K562 (cell line): ENCODE measurements around the gene USP20. TPM values are rescaled to one million over a fixed set of nuclear protein-coding genes. Genes with fewer than 3 reads are reported as not detected.

Source experiments
- ATAC-seq: fragments of 200-7000 bp; cut with Tn5 transposase; 3 replicates; pipeline ENCODE4 v1.9.1; 2020; ENCODE audit warnings: moderate library complexity
- BruUV-seq: library from RNA; stranded (reverse); fragments of 400-500 nt; replicated peaks from 2 replicates; lab custom pipeline; 2021; lab: Mats Ljungman, UMichigan
- CTCF ChIA-PET: fragments of 300-600 bp; formaldehyde crosslinking; extraction: SDS; loops from one replicate; lab custom pipeline; 2021; ENCODE audit warnings: low intra/inter-chr PET ratio; lab: Yijun Ruan, JAX
- POLR2A ChIA-PET: fragments of 300-600, 350-650 bp; sonication (Branson Sonifier 250); formaldehyde crosslinking; extraction: SDS; loops from one replicate; lab custom pipeline; 2021; ENCODE audit warnings: antibody characterized with exemption, inconsistent platforms; lab: Yijun Ruan, JAX
- DNase-seq, 4 experiments: peaks; one replicate each; pipeline versions ENCODE4 v3.0.0 to v3.0.0-alpha.2; 2011 to 2018; ENCODE audit warnings: low spot score in 3 of 4, mixed read lengths in 3 of 4; ENCODE audit errors: extremely low read depth in 1 of 4
- FAIRE-seq: peaks from 2 replicates; lab custom pipeline; 2011; peaks lifted over from hg19 to GRCh38; lab: Jason Lieb, UNC
- H2AFZ ChIP-seq: 2 replicates; pipeline ENCODE4 v1.6.0; 2011; ENCODE audit warnings: low read depth, low read length, control low read depth, inconsistent platforms
- H3K27ac ChIP-seq: fragments of 200-600 bp; 3 replicates; pipeline ENCODE4 v1.8.0; 2011; ENCODE audit warnings: low read depth, mild to moderate bottlenecking, control low read depth, inconsistent platforms, low read length, moderate library complexity, mixed read lengths; ENCODE audit errors: extremely low read depth
- H3K27me3 ChIP-seq, 2 experiments: fragments of 300-600 bp in 1 of 2; 2 replicates in 1 of 2; 3 replicates in 1 of 2; pipeline versions ENCODE4 v1.6.0 to v1.8.0; 2011; ENCODE audit warnings: inconsistent platforms in 2 of 2, low read length in 2 of 2, mild to moderate bottlenecking in 1 of 2, mixed read lengths in 1 of 2, moderate library complexity in 1 of 2; ENCODE audit not compliant: control insufficient read depth in 2 of 2, insufficient read depth in 2 of 2
- H3K36me3 ChIP-seq: fragments of 300-600 bp; 3 replicates; pipeline ENCODE4 v1.8.0; 2011; ENCODE audit warnings: mild to moderate bottlenecking, low read length, inconsistent platforms; ENCODE audit not compliant: control insufficient read depth, insufficient read depth
- H3K4me1 ChIP-seq, 2 experiments: fragments of 200-600 bp in 1 of 2; replicated peaks in 1 of 2; 2 replicates in 1 of 2; 3 replicates in 1 of 2; pipeline versions ENCODE4 v1.5.1 to v1.8.0; 2011; ENCODE audit warnings: inconsistent platforms in 2 of 2, low read length in 2 of 2, mild to moderate bottlenecking in 1 of 2, mixed read lengths in 1 of 2, moderate library complexity in 1 of 2; ENCODE audit not compliant: control insufficient read depth in 2 of 2, insufficient read depth in 2 of 2
- H3K4me2 ChIP-seq: 2 replicates; pipeline ENCODE4 v1.6.1; 2011; ENCODE audit warnings: low read length, control low read depth, inconsistent platforms, mixed read lengths; ENCODE audit not compliant: insufficient read depth
- H3K4me3 ChIP-seq: fragments of 200-600 bp; sonication (generic), shearing (Covaris generic); 2 replicates; pipeline ENCODE4 v1.5.1; 2016; ENCODE audit warnings: control low read depth, inconsistent platforms
- H3K79me2 ChIP-seq: fragments of 200-600 bp; 3 replicates; pipeline ENCODE4 v1.8.0; 2011; ENCODE audit warnings: low read length, inconsistent platforms; ENCODE audit not compliant: control insufficient read depth, insufficient read depth
- H3K9ac ChIP-seq, 2 experiments: 2 replicates each; pipeline versions ENCODE4 v1.6.0 to v1.6.1; 2011; ENCODE audit warnings: low read depth in 2 of 2, low read length in 2 of 2, control low read depth in 1 of 2, inconsistent platforms in 1 of 2, mild to moderate bottlenecking in 1 of 2, mixed read lengths in 1 of 2; ENCODE audit not compliant: insufficient read depth in 1 of 2
- H3K9me1 ChIP-seq: one replicate; pipeline ENCODE4 v1.6.0; 2011; ENCODE audit warnings: inconsistent platforms, mild to moderate bottlenecking, low read length, moderate library complexity; ENCODE audit not compliant: control insufficient read depth, insufficient read depth
- H3K9me3 ChIP-seq: replicated peaks from 2 replicates; pipeline ENCODE4 v1.5.1; 2011; ENCODE audit warnings: low read depth, low read length, inconsistent platforms; ENCODE audit not compliant: control insufficient read depth, insufficient read depth
- H4K20me1 ChIP-seq: replicated peaks from 2 replicates; pipeline ENCODE4 v1.6.1; 2011; ENCODE audit warnings: low read length, inconsistent platforms, mixed read lengths; ENCODE audit not compliant: control insufficient read depth, insufficient read depth
- GABPB1 ChIP-seq: sonication (generic); formaldehyde crosslinking; IDR thresholded peaks from 2 replicates; pipeline ENCODE4 v1.8.0; 2022; ENCODE audit warnings: mild to moderate bottlenecking, missing genetic modification reagents
- HDAC1 ChIP-seq, 2 experiments: fragments of 450-650 bp; IDR thresholded peaks; 2 replicates each; pipeline ENCODE4 v1.6.1; 2016 to 2017; ENCODE audit warnings: inconsistent platforms in 1 of 2, mild to moderate bottlenecking in 1 of 2, moderate library complexity in 1 of 2
- RBBP5 ChIP-seq: fragments of 200-600 bp; sonication (generic); IDR thresholded peaks from 2 replicates; pipeline ENCODE4 v1.6.1; 2012; ENCODE audit warnings: borderline replicate concordance, mild to moderate bottlenecking, low read length, control low read depth, inconsistent platforms; ENCODE audit not compliant: insufficient read depth, poor library complexity, severe bottlenecking
- SAP30 ChIP-seq: fragments of 200-600 bp; sonication (generic); IDR thresholded peaks from 2 replicates; pipeline ENCODE4 v1.6.1; 2012; ENCODE audit warnings: borderline replicate concordance, low read depth, mild to moderate bottlenecking, moderate library complexity, low read length, control low read depth, inconsistent platforms; ENCODE audit not compliant: insufficient read depth, poor library complexity, severe bottlenecking
- ZNF436 ChIP-seq: fragments of 250-450, 450-650 bp; sonication (Bioruptor Pico); formaldehyde crosslinking; IDR thresholded peaks from 2 replicates; pipeline ENCODE4 v1.7.0; 2020; ENCODE audit warnings: mild to moderate bottlenecking
- WGBS: fragments of 100-300 bp; shearing (Covaris generic); methylation state at CpG from one replicate; pipeline ENCODE4 v1.1.6; 2016; ENCODE audit warnings: low coverage, mixed read lengths; ENCODE audit not compliant: insufficient coverage; ENCODE audit errors: missing lambda C conversion rate; 5-methylcytosine and 5-hydroxymethylcytosine counted together
- in situ Hi-C: fragments of 300-500 bp; cut with MboI; formaldehyde crosslinking; loops from 4 replicates; pipeline ENCODE4 v1.15.0; 2018; ENCODE audit warnings: inconsistent platforms, mixed read lengths
- intact Hi-C: fragments of 100-400 bp; cut with micrococcal nuclease; formaldehyde crosslinking; loops from 2 replicates; pipeline ENCODE4 v1.14.2; 2022
- polyA plus RNA-seq, 8 experiments: library from polyadenylated mRNA; depleted of rRNA in 4 of 8; stranded (reverse) in 5 of 8; unstranded in 3 of 8; fragments of >200 nt; fragmentation: Nextera tagmentation in 2 of 8; fragmentation: Illumina TruSeq in 1 of 8; extraction: Ambion mirVana in 2 of 8; extraction: Trizol in 1 of 8; gene quantifications; 2 replicates each; pipeline versions ENCODE4 v1.2.1 to v1.2.3, GENCODE V29; 2011 to 2014; ENCODE audit warnings: inconsistent platforms in 1 of 8, missing spikeins in 1 of 8
- total RNA-seq, 7 experiments: library from RNA; depleted of rRNA in 6 of 7; stranded (reverse); fragments of >200 nt in 6 of 7; fragmentation: Illumina TruSeq in 2 of 7; extraction: Trizol in 2 of 7; gene quantifications; 2 replicates each; pipeline versions ENCODE4 v1.2.1 to v1.2.3, GENCODE V29; 2011 to 2021; ENCODE audit warnings: low replicate concordance in 1 of 7
- TF ChIP-seq, protein P1 (sequence below): fragments of 250-450 bp; sonication (Bioruptor Pico); IDR thresholded peaks from 2 replicates; pipeline ENCODE4 v1.8.0; 2022; ENCODE audit warnings: moderate library complexity, mild to moderate bottlenecking, inconsistent platforms
- TF ChIP-seq, protein P2 (sequence below): sonication (generic); formaldehyde crosslinking; IDR thresholded peaks from 2 replicates; pipeline ENCODE4 v1.8.0; 2022; ENCODE audit warnings: mild to moderate bottlenecking, missing genetic modification reagents
- TF ChIP-seq, protein P3 (sequence below): fragments of 250-450 bp; sonication (Bioruptor Pico); IDR thresholded peaks from 2 replicates; pipeline ENCODE4 v1.4.0; 2020
- TF ChIP-seq, protein P4 (sequence below): IDR thresholded peaks from 3 replicates; pipeline ENCODE4 v1.6.1; 2011; ENCODE audit warnings: borderline replicate concordance, mild to moderate bottlenecking, moderate library complexity; ENCODE audit not compliant: insufficient read length; ENCODE audit errors: extremely low read depth

The USP20 gene
- total and polyA plus RNA-seq, 9 of the 15 experiments (the other 6 are each of a cell fraction or from before 2014, with no cell fraction given): 1.9 to 136 (median 49.1) TPM

DNA sequence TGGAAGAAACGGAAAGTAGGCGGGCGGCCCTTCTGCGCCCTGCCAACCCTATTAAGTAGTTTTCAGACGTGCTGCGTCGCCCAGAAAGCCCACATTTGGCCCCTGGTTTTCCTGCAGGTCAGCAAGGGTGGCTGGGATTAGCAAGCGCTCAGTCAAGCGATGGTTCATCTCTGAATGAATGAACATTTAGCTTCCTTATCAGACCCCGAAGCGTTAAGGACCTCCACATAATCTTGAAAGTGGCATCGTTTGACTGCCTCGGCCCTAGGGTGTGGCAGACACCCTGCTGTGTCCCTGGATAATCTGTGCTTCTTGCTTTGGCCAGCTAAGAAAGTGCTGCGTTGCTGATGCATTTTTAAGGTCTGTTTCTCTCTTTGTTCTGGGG is 31.6 kb upstream of the USP20 start:
- intact Hi-C loops (no loop called here), in situ Hi-C loops (no loop called here)
- Histone ChIP-seq H3K79me2 (peaks cover 11% of the 10 kb centered on the region), H3K9ac (peak overlapping the region; percentile 60 to 94), H4K20me1 (peaks cover 7% of the 10 kb centered on the region; the same call in 1 of the 2 replicates), H3K4me3 (peak overlapping the region; percentile 86), H3K9me3 (no peaks in the 10 kb centered on the region), H3K4me1 (peaks cover 7 to 25% of the 10 kb centered on the region in 2 experiments; a peak in 4 of 5 replicates), H3K27me3 (no peaks in the 10 kb centered on the region), H3K36me3 (peaks cover 32% of the 10 kb centered on the region; the same call in 2 of the 3 replicates), H3K9me1 (no peaks in the 10 kb centered on the region), H2AFZ (peak overlapping the region; percentile 51), H3K4me2 (peak overlapping the region; percentile 89), H3K27ac (peak overlapping the region; percentile 65; the same call in 2 of the 3 replicates)
- DNase-seq (peak in 3 of 4 experiments; percentile 38 to 64 (median 39)), ATAC-seq (peak; percentile 16), FAIRE-seq (peak; percentile 83)
- POLR2A ChIA-PET: interaction anchor here (0.5 to 1.2 kb wide), 9 partner anchors 9 to 1505 kb away, joined by 3 to 8 read pairs (median 3); no protein-coding TSS in a partner anchor
- no TSS peak for BruUV-seq
- 0% methylated on average over 14 of the region's 14 CpGs for WGBS
- CTCF ChIA-PET: interaction anchor here (0.6 to 1.2 kb wide), 2 partner anchors 83 to 852 kb away, joined by 3 to 7 read pairs; no protein-coding TSS in a partner anchor
- 0 out of 4 replicates have a peak, but pooled peaks of 1 of the 2 experiments have one; percentile 25 for TF ChIP-seq HDAC1 (IDR thresholded peaks at IDR 0.05)
- no peak for TF ChIP-seq RBBP5
- TF ChIP-seq, protein P1, sequence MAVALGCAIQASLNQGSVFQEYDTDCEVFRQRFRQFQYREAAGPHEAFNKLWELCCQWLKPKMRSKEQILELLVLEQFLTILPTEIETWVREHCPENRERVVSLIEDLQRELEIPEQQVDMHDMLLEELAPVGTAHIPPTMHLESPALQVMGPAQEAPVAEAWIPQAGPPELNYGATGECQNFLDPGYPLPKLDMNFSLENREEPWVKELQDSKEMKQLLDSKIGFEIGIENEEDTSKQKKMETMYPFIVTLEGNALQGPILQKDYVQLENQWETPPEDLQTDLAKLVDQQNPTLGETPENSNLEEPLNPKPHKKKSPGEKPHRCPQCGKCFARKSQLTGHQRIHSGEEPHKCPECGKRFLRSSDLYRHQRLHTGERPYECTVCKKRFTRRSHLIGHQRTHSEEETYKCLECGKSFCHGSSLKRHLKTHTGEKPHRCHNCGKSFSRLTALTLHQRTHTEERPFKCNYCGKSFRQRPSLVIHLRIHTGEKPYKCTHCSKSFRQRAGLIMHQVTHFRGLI (CRISPR knock-in tag): no peak
- TF ChIP-seq, protein P2, sequence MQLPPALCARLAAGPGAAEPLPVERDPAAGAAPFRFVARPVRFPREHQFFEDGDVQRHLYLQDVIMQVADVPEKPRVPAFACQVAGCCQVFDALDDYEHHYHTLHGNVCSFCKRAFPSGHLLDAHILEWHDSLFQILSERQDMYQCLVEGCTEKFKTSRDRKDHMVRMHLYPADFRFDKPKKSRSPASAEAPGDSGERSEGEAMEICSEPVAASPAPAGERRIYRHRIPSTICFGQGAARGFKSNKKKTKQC (CRISPR knock-in tag): no peak
- TF ChIP-seq, protein P3, sequence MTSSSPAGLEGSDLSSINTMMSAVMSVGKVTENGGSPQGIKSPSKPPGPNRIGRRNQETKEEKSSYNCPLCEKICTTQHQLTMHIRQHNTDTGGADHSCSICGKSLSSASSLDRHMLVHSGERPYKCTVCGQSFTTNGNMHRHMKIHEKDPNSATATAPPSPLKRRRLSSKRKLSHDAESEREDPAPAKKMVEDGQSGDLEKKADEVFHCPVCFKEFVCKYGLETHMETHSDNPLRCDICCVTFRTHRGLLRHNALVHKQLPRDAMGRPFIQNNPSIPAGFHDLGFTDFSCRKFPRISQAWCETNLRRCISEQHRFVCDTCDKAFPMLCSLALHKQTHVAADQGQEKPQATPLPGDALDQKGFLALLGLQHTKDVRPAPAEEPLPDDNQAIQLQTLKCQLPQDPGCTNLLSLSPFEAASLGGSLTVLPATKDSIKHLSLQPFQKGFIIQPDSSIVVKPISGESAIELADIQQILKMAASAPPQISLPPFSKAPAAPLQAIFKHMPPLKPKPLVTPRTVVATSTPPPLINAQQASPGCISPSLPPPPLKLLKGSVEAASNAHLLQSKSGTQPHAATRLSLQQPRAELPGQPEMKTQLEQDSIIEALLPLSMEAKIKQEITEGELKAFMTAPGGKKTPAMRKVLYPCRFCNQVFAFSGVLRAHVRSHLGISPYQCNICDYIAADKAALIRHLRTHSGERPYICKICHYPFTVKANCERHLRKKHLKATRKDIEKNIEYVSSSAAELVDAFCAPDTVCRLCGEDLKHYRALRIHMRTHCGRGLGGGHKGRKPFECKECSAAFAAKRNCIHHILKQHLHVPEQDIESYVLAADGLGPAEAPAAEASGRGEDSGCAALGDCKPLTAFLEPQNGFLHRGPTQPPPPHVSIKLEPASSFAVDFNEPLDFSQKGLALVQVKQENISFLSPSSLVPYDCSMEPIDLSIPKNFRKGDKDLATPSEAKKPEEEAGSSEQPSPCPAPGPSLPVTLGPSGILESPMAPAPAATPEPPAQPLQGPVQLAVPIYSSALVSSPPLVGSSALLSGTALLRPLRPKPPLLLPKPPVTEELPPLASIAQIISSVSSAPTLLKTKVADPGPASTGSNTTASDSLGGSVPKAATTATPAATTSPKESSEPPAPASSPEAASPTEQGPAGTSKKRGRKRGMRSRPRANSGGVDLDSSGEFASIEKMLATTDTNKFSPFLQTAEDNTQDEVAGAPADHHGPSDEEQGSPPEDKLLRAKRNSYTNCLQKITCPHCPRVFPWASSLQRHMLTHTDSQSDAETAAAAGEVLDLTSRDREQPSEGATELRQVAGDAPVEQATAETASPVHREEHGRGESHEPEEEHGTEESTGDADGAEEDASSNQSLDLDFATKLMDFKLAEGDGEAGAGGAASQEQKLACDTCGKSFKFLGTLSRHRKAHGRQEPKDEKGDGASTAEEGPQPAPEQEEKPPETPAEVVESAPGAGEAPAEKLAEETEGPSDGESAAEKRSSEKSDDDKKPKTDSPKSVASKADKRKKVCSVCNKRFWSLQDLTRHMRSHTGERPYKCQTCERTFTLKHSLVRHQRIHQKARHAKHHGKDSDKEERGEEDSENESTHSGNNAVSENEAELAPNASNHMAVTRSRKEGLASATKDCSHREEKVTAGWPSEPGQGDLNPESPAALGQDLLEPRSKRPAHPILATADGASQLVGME (CRISPR knock-in tag): no peak
- TF ChIP-seq SAP30: no peak
- TF ChIP-seq GABPB1: no peak
- TF ChIP-seq, protein P4, sequence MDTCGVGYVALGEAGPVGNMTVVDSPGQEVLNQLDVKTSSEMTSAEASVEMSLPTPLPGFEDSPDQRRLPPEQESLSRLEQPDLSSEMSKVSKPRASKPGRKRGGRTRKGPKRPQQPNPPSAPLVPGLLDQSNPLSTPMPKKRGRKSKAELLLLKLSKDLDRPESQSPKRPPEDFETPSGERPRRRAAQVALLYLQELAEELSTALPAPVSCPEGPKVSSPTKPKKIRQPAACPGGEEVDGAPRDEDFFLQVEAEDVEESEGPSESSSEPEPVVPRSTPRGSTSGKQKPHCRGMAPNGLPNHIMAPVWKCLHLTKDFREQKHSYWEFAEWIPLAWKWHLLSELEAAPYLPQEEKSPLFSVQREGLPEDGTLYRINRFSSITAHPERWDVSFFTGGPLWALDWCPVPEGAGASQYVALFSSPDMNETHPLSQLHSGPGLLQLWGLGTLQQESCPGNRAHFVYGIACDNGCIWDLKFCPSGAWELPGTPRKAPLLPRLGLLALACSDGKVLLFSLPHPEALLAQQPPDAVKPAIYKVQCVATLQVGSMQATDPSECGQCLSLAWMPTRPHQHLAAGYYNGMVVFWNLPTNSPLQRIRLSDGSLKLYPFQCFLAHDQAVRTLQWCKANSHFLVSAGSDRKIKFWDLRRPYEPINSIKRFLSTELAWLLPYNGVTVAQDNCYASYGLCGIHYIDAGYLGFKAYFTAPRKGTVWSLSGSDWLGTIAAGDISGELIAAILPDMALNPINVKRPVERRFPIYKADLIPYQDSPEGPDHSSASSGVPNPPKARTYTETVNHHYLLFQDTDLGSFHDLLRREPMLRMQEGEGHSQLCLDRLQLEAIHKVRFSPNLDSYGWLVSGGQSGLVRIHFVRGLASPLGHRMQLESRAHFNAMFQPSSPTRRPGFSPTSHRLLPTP: no peak
- no peak for TF ChIP-seq ZNF436 (CRISPR knock-in tag)
